NCI-H2107 (cell line): Measurements from ENCODE around the gene CSNK1G2.

Source experiments
- DNase-seq: peaks from one replicate; lab custom pipeline; 2025; lab: John Stamatoyannopoulos, UW

Gene CSNK1G2

GRCh38 chr19:1944088-1944915 lies 3.3 kb downstream of the CSNK1G2 start:
- DNase-seq = no peak

- DNase-seq = no peak
Observed at GRCh38 chr19:1944916-1945561, 4.1 kb downstream of the CSNK1G2 start.

- no peak for DNase-seq
Observed at GRCh38 chr19:1945899-1946298, 4.9 kb downstream of the CSNK1G2 start.

GRCh38 chr19:1947651-1948209 lies 6.8 kb downstream of the CSNK1G2 start:
- DNase-seq = no peak

- DNase-seq = no peak
Observed at GRCh38 chr19:1949304-1950101, 8.5 kb downstream of the CSNK1G2 start.

- DNase-seq = no peak
Observed at GRCh38 chr19:1950640-1951039, 9.7 kb downstream of the CSNK1G2 start.

- DNase-seq = no peak
Observed at GRCh38 chr19:1952635-1953034, 11.7 kb downstream of the CSNK1G2 start.

- DNase-seq = no peak
Observed at GRCh38 chr19:1953037-1953436, 12.1 kb downstream of the CSNK1G2 start.

- no peak for DNase-seq
Observed at GRCh38 chr19:1953441-1954094, 12.6 kb downstream of the CSNK1G2 start.

- DNase-seq = no peak
Observed at GRCh38 chr19:1954532-1954933, 13.6 kb downstream of the CSNK1G2 start.

- DNase-seq = no peak
Observed at GRCh38 chr19:1955171-1956121, 14.5 kb downstream of the CSNK1G2 start.

GRCh38 chr19:1956122-1956494 lies 15.1 kb downstream of the CSNK1G2 start:
- DNase-seq = no peak

GRCh38 chr19:1956868-1957492 lies 16.0 kb downstream of the CSNK1G2 start:
- no peak for DNase-seq

GRCh38 chr19:1957562-1958248 lies 16.7 kb downstream of the CSNK1G2 start:
- DNase-seq = no peak

GRCh38 chr19:1959928-1960589 lies 19.1 kb downstream of the CSNK1G2 start:
- DNase-seq = no peak

- no peak for DNase-seq
Observed at GRCh38 chr19:1961000-1961883, 20.3 kb downstream of the CSNK1G2 start.

- no peak for DNase-seq
Observed at GRCh38 chr19:1962674-1963073, 21.7 kb downstream of the CSNK1G2 start.

GRCh38 chr19:1967087-1967608 lies 26.2 kb downstream of the CSNK1G2 start:
- DNase-seq = no peak
